HEK293 (cell line): ENCODE measurements around the gene RPS6KA5.

Experiments
- CTCF ChIA-PET: fragments of 350-600 bp; formaldehyde crosslinking; extraction: SDS; loops from one replicate; lab custom pipeline; 2021; ENCODE audit warnings: antibody characterized with exemption; lab: Yijun Ruan, JAX
- POLR2A ChIA-PET: fragments of 300-600 bp; formaldehyde crosslinking; extraction: SDS; loops from one replicate; lab custom pipeline; 2020; ENCODE audit warnings: antibody characterized with exemption, inconsistent platforms; lab: Yijun Ruan, JAX
- H3K27ac ChIP-seq: fragments of 200-500 bp; sonication (Bioruptor generic); 2 replicates; pipeline ENCODE4 v1.5.1; 2014; ENCODE audit warnings: low read depth, low read length, control low read depth, inconsistent platforms; ENCODE audit errors: extremely low read depth
- H3K36me3 ChIP-seq, 2 experiments: fragments of 200-500 bp in 1 of 2; sonication (Bioruptor generic) in 1 of 2; 1 replicate in 1 of 2; 2 replicates in 1 of 2; pipeline ENCODE4 v1.5.1; 2014 to 2017; ENCODE audit warnings: inconsistent platforms in 2 of 2, low read length in 2 of 2; ENCODE audit not compliant: control insufficient read depth in 2 of 2, insufficient read depth in 1 of 2
- H3K4me1 ChIP-seq: fragments of 200-500 bp; sonication (Bioruptor generic); 2 replicates; pipeline ENCODE4 v1.5.1; 2014; ENCODE audit warnings: mild to moderate bottlenecking, low read length, inconsistent platforms; ENCODE audit not compliant: control insufficient read depth, insufficient read depth
- H3K4me3 ChIP-seq: 2 replicates; pipeline ENCODE4 v1.5.1; 2011; ENCODE audit warnings: low read depth, mild to moderate bottlenecking, control low read depth, low read length, moderate library complexity
- H3K9me3 ChIP-seq: fragments of 200-500 bp; sonication (Bioruptor generic); 2 replicates; pipeline ENCODE4 v1.5.1; 2014; ENCODE audit warnings: low read depth, low read length, inconsistent platforms; ENCODE audit not compliant: control insufficient read depth, insufficient read depth
- BCL11A ChIP-seq: fragments of 450-650 bp; formaldehyde crosslinking; IDR thresholded peaks from 2 replicates; pipeline ENCODE4 v1.5.1; 2016; ENCODE audit warnings: low read depth, missing biosample characterization, missing genetic modification characterization
- GFI1B ChIP-seq: fragments of 450-650 bp; formaldehyde crosslinking; IDR thresholded peaks from 2 replicates; pipeline ENCODE4 v1.5.1; 2016; ENCODE audit warnings: missing biosample characterization, missing genetic modification characterization
- KLF1 ChIP-seq: fragments of 450-650 bp; formaldehyde crosslinking; IDR thresholded peaks from 2 replicates; pipeline ENCODE4 v1.5.1; 2016; ENCODE audit warnings: missing biosample characterization, missing genetic modification characterization
- KLF8 ChIP-seq: fragments of 450-650 bp; formaldehyde crosslinking; IDR thresholded peaks from 2 replicates; pipeline ENCODE4 v1.5.1; 2016; ENCODE audit warnings: missing biosample characterization, missing genetic modification characterization
- SP7 ChIP-seq: fragments of 450-650 bp; formaldehyde crosslinking; IDR thresholded peaks from 2 replicates; pipeline ENCODE4 v1.5.1; 2016; ENCODE audit warnings: missing biosample characterization, missing genetic modification characterization
- ZNF10 ChIP-seq: fragments of 450-650 bp; formaldehyde crosslinking; IDR thresholded peaks from 2 replicates; pipeline ENCODE4 v1.5.1; 2017; ENCODE audit warnings: missing biosample characterization, missing genetic modification characterization
- ZNF112 ChIP-seq: fragments of 450-650 bp; formaldehyde crosslinking; IDR thresholded peaks from 2 replicates; pipeline ENCODE4 v1.5.0; 2017; ENCODE audit warnings: missing biosample characterization, missing genetic modification characterization
- ZNF202 ChIP-seq: fragments of 450-650 bp; formaldehyde crosslinking; IDR thresholded peaks from 2 replicates; pipeline ENCODE4 v1.5.1; 2016; ENCODE audit warnings: missing biosample characterization, missing genetic modification characterization, borderline replicate concordance
- ZNF274 ChIP-seq, 2 experiments: fragments of 200-500 bp in 1 of 2; fragments of 450-650 bp in 1 of 2; sonication (Bioruptor generic) in 1 of 2; formaldehyde crosslinking in 1 of 2; IDR thresholded peaks; 2 replicates each; pipeline versions ENCODE4 v1.5.1 to v1.6.1; 2014 to 2016; ENCODE audit warnings: borderline replicate concordance in 1 of 2, inconsistent platforms in 1 of 2, low read length in 1 of 2, missing biosample characterization in 1 of 2, missing genetic modification characterization in 1 of 2
- ZNF341 ChIP-seq: fragments of 450-650 bp; formaldehyde crosslinking; IDR thresholded peaks from 2 replicates; pipeline ENCODE4; 2016; ENCODE audit warnings: low read depth, missing biosample characterization, missing genetic modification characterization
- ZNF433 ChIP-seq: fragments of 450-650 bp; formaldehyde crosslinking; IDR thresholded peaks from 2 replicates; pipeline ENCODE4 v1.5.1; 2016; ENCODE audit warnings: missing biosample characterization, missing genetic modification characterization, low read depth
- ZNF560 ChIP-seq: fragments of 450-650 bp; formaldehyde crosslinking; IDR thresholded peaks from 2 replicates; pipeline ENCODE4 v1.5.1; 2017; ENCODE audit warnings: missing biosample characterization, missing genetic modification characterization, borderline replicate concordance
- ZNF768 ChIP-seq: fragments of 450-650 bp; formaldehyde crosslinking; IDR thresholded peaks from 2 replicates; pipeline ENCODE4 v1.5.1; 2018; ENCODE audit warnings: missing biosample characterization, mild to moderate bottlenecking, missing genetic modification characterization
- TF ChIP-seq, protein P1 (sequence below): fragments of 450-650 bp; formaldehyde crosslinking; IDR thresholded peaks from 2 replicates; pipeline ENCODE4 v1.5.1; 2017; ENCODE audit warnings: missing biosample characterization, missing genetic modification characterization
- TF ChIP-seq, protein P2 (sequence below): fragments of 450-650 bp; formaldehyde crosslinking; conservative IDR thresholded peaks from 2 replicates; pipeline ENCODE4 v1.5.1; 2016; ENCODE audit warnings: low read depth, missing biosample characterization, missing genetic modification characterization
- TF ChIP-seq, protein P3 (sequence below): fragments of 450-650 bp; formaldehyde crosslinking; IDR thresholded peaks from 2 replicates; pipeline ENCODE4 v1.5.1; 2016; ENCODE audit warnings: missing biosample characterization, missing genetic modification characterization
- TF ChIP-seq, protein P4 (sequence below): fragments of 450-650 bp; formaldehyde crosslinking; IDR thresholded peaks from 2 replicates; pipeline ENCODE4 v1.5.1; 2016; ENCODE audit warnings: missing biosample characterization, missing genetic modification characterization

The RPS6KA5 gene

DNA sequence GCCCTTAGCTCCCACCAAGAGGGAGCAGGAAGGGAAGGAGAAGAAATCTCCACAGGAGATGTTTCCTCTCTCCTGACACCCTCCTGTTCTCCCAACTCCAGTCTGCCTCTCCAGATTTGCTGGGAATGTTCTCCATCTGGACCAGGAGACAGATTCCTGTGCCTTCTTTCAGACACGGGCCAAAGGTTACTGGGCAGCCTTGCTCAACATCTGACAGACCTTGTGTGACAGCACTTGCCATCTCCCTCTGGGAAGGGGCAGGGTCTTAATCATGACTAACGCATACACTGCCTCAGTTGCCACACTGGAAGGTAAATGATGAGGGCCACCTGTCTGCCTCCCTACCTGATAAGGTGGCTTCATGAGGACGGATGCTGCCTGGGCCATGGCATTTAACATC, 241.7 kb downstream of the RPS6KA5 start:
- Histone ChIP-seq H3K9me3 (no peaks in the 10 kb centered on the region), H3K36me3 (no peaks in the 10 kb centered on the region), H3K4me1 (peaks cover 9% of the 10 kb centered on the region), H3K4me3 (no peak overlapping the region), H3K27ac (no peak overlapping the region)
- POLR2A ChIA-PET: interaction anchor here (0.7 kb wide), 1 partner anchor 210 kb away, joined by 3 read pairs; no protein-coding TSS in a partner anchor
- TF ChIP-seq, protein P1, sequence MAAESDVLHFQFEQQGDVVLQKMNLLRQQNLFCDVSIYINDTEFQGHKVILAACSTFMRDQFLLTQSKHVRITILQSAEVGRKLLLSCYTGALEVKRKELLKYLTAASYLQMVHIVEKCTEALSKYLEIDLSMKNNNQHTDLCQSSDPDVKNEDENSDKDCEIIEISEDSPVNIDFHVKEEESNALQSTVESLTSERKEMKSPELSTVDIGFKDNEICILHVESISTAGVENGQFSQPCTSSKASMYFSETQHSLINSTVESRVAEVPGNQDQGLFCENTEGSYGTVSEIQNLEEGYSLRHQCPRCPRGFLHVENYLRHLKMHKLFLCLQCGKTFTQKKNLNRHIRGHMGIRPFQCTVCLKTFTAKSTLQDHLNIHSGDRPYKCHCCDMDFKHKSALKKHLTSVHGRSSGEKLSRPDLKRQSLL: no peak
- TF ChIP-seq ZNF10 (tag by site-specific recombination) (no peak), ZNF433 (tag by site-specific recombination) (no peak), ZNF274 (IDR thresholded peaks at IDR 0.05; ENCODE audit: low read length) (no peak), ZNF274 (tag by site-specific recombination; IDR thresholded peaks at IDR 0.05; ENCODE audit: borderline replicate concordance) (no peak), ZNF341 (tag by site-specific recombination) (no peak), KLF8 (tag by site-specific recombination) (no peak), ZNF112 (tag by site-specific recombination) (no peak), SP7 (tag by site-specific recombination) (no peak), BCL11A (tag by site-specific recombination) (no peak), GFI1B (tag by site-specific recombination) (no peak), ZNF202 (tag by site-specific recombination) (no peak), ZNF768 (tag by site-specific recombination) (no peak), ZNF560 (tag by site-specific recombination) (no peak), KLF1 (no peak)
- TF ChIP-seq, protein P2, sequence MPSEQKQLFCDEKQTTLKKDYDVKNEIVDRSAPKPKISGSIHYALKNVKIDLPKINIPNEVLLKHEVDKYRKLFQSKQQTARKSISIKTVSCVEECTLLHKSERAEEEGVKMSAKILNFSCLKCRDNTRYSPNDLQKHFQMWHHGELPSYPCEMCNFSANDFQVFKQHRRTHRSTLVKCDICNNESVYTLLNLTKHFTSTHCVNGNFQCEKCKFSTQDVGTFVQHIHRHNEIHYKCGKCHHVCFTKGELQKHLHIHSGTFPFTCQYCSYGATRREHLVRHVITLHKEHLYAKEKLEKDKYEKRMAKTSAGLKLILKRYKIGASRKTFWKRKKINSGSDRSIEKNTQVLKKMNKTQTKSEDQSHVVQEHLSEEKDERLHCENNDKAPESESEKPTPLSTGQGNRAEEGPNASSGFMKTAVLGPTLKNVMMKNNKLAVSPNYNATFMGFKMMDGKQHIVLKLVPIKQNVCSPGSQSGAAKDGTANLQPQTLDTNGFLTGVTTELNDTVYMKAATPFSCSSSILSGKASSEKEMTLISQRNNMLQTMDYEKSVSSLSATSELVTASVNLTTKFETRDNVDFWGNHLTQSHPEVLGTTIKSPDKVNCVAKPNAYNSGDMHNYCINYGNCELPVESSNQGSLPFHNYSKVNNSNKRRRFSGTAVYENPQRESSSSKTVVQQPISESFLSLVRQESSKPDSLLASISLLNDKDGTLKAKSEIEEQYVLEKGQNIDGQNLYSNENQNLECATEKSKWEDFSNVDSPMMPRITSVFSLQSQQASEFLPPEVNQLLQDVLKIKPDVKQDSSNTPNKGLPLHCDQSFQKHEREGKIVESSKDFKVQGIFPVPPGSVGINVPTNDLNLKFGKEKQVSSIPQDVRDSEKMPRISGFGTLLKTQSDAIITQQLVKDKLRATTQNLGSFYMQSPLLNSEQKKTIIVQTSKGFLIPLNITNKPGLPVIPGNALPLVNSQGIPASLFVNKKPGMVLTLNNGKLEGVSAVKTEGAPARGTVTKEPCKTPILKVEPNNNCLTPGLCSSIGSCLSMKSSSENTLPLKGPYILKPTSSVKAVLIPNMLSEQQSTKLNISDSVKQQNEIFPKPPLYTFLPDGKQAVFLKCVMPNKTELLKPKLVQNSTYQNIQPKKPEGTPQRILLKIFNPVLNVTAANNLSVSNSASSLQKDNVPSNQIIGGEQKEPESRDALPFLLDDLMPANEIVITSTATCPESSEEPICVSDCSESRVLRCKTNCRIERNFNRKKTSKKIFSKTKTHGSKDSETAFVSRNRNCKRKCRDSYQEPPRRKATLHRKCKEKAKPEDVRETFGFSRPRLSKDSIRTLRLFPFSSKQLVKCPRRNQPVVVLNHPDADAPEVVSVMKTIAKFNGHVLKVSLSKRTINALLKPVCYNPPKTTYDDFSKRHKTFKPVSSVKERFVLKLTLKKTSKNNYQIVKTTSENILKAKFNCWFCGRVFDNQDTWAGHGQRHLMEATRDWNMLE (tag by site-specific recombination): no peak
- TF ChIP-seq, protein P3, sequence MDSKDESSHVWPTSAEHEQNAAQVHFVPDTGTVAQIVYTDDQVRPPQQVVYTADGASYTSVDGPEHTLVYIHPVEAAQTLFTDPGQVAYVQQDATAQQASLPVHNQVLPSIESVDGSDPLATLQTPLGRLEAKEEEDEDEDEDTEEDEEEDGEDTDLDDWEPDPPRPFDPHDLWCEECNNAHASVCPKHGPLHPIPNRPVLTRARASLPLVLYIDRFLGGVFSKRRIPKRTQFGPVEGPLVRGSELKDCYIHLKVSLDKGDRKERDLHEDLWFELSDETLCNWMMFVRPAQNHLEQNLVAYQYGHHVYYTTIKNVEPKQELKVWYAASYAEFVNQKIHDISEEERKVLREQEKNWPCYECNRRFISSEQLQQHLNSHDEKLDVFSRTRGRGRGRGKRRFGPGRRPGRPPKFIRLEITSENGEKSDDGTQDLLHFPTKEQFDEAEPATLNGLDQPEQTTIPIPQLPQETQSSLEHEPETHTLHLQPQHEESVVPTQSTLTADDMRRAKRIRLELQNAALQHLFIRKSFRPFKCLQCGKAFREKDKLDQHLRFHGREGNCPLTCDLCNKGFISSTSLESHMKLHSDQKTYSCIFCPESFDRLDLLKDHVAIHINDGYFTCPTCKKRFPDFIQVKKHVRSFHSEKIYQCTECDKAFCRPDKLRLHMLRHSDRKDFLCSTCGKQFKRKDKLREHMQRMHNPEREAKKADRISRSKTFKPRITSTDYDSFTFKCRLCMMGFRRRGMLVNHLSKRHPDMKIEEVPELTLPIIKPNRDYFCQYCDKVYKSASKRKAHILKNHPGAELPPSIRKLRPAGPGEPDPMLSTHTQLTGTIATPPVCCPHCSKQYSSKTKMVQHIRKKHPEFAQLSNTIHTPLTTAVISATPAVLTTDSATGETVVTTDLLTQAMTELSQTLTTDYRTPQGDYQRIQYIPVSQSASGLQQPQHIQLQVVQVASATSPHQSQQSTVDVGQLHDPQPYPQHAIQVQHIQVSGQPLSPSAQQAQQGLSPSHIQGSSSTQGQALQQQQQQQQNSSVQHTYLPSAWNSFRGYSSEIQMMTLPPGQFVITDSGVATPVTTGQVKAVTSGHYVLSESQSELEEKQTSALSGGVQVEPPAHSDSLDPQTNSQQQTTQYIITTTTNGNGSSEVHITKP: no peak
- TF ChIP-seq, protein P4, sequence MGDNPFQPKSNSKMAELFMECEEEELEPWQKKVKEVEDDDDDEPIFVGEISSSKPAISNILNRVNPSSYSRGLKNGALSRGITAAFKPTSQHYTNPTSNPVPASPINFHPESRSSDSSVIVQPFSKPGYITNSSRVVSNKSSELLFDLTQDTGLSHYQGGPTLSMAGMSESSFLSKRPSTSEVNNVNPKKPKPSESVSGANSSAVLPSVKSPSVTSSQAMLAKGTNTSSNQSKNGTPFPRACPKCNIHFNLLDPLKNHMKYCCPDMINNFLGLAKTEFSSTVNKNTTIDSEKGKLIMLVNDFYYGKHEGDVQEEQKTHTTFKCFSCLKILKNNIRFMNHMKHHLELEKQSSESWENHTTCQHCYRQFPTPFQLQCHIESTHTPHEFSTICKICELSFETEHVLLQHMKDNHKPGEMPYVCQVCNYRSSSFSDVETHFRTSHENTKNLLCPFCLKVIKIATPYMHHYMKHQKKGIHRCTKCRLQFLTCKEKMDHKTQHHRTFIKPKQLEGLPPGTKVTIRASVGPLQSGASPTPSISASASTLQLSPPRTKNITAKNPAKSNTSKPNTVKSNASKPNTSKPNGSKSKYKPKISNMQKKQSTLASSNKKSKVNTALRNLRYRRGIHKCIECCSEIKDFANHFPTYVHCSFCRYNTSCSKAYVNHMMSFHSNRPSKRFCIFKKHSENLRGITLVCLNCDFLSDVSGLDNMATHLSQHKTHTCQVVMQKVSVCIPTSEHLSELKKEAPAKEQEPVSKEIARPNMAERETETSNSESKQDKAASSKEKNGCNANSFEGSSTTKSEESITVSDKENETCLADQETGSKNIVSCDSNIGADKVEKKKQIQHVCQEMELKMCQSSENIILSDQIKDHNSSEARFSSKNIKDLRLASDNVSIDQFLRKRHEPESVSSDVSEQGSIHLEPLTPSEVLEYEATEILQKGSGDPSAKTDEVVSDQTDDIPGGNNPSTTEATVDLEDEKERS (tag by site-specific recombination): no peak
- CTCF ChIA-PET: no interaction called here
